ENCODE data around the gene NR2F1-AS1.
"Not testable (repeated sequence)": the region's sequence is repeated elsewhere in the genome, so short reads cannot be mapped to it uniquely, and the experiment has no call there.

NR2F1-AS1 gene

GRCh38 chr5:93401634-93402213, 179.3 kb downstream of the NR2F1-AS1 start:
- POLR2A ChIA-PET: no interaction called here
- no peak for DNase-seq (ENCODE audit: extremely low spot score)
- TF ChIP-seq ELF4 (IDR thresholded peaks at IDR 0.05) (no peak), SUZ12 (IDR thresholded peaks at IDR 0.05) (no peak), BHLHE40 (IDR thresholded peaks at IDR 0.05; ENCODE audit: borderline replicate concordance) (no peak), FOXK2 (IDR thresholded peaks at IDR 0.05) (no peak), ZNF384 (IDR thresholded peaks at IDR 0.05) (no peak), ARNT (IDR thresholded peaks at IDR 0.05) (no peak), FOXM1 (IDR thresholded peaks at IDR 0.05; ENCODE audit: borderline replicate concordance) (no peak), NFRKB (IDR thresholded peaks at IDR 0.05) (no peak), TARDBP (IDR thresholded peaks at IDR 0.05) (no peak), HDGF (IDR thresholded peaks at IDR 0.05; ENCODE audit: borderline replicate concordance) (no peak), CTBP1 (IDR thresholded peaks at IDR 0.05; ENCODE audit: borderline replicate concordance) (no peak), LEF1 (IDR thresholded peaks at IDR 0.05; ENCODE audit: borderline replicate concordance) (no peak)
- TF ChIP-seq, protein P1, sequence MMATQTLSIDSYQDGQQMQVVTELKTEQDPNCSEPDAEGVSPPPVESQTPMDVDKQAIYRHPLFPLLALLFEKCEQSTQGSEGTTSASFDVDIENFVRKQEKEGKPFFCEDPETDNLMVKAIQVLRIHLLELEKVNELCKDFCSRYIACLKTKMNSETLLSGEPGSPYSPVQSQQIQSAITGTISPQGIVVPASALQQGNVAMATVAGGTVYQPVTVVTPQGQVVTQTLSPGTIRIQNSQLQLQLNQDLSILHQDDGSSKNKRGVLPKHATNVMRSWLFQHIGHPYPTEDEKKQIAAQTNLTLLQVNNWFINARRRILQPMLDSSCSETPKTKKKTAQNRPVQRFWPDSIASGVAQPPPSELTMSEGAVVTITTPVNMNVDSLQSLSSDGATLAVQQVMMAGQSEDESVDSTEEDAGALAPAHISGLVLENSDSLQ (IDR thresholded peaks at IDR 0.05): no peak
- CTCF ChIA-PET: interaction anchor here (0.6 kb wide), 1 partner anchor 1186 kb away, joined by 6 read pairs; no protein-coding TSS in a partner anchor

DNA sequence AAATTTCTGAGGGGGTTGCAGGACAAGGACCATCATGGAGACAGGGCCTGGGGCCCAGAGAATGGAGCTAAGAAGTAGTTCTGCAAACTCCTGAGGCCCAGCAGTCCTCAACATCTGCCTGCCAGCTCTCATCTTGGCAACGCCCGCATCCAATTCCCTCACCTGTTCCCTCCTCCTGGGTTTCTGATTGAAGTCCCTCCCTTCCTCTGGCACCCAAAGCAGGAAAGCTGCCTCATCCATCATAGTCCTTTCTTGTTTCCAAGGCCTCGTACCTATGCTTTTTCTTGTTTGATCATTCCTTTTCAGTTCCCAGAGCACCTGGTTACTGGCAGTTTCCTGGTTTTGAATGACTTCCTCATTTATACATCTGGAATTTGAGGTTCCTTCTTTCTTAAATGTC, 181.3 kb downstream of the NR2F1-AS1 start:
- CTCF ChIA-PET: interaction anchor here (1.1 kb wide), 1 partner anchor 162 kb away, joined by 3 read pairs; no protein-coding TSS in a partner anchor
- POLR2A ChIA-PET: no interaction called here
- no peak for DNase-seq (ENCODE audit: extremely low spot score)

GRCh38 chr5:93395971-93396379, 185.0 kb downstream of the NR2F1-AS1 start:
- CTCF ChIA-PET: no interaction called here
- DNase-seq (ENCODE audit: extremely low spot score): no peak
- TF ChIP-seq ARNT (IDR thresholded peaks at IDR 0.05): no peak
- no peak for TF ChIP-seq SUZ12 (IDR thresholded peaks at IDR 0.05)
- TF ChIP-seq ZNF384 (IDR thresholded peaks at IDR 0.05): no peak
- TF ChIP-seq L3MBTL2 (conservative IDR thresholded peaks at IDR 0.05): no peak
- TF ChIP-seq FOXM1 (IDR thresholded peaks at IDR 0.05; ENCODE audit: borderline replicate concordance): no peak
- no peak for TF ChIP-seq TARDBP (IDR thresholded peaks at IDR 0.05)
- TF ChIP-seq FOXK2 (IDR thresholded peaks at IDR 0.05): no peak
- no peak for TF ChIP-seq SP1 (IDR thresholded peaks at IDR 0.05)
- TF ChIP-seq, protein P1 (IDR thresholded peaks at IDR 0.05): no peak
- no peak for TF ChIP-seq FOXA1 (IDR thresholded peaks at IDR 0.05)
- no peak for TF ChIP-seq ELF4 (IDR thresholded peaks at IDR 0.05)
- no peak for TF ChIP-seq NFRKB (IDR thresholded peaks at IDR 0.05)
- no peak for TF ChIP-seq LEF1 (IDR thresholded peaks at IDR 0.05; ENCODE audit: borderline replicate concordance)
- no peak for TF ChIP-seq HDGF (IDR thresholded peaks at IDR 0.05; ENCODE audit: borderline replicate concordance)
- no peak for TF ChIP-seq CTBP1 (IDR thresholded peaks at IDR 0.05; ENCODE audit: borderline replicate concordance)
- TF ChIP-seq BHLHE40 (IDR thresholded peaks at IDR 0.05; ENCODE audit: borderline replicate concordance): no peak
- POLR2A ChIA-PET: no interaction called here

More for the DNA sequence above, 181.3 kb downstream of the NR2F1-AS1 start:
- TF ChIP-seq NFRKB (IDR thresholded peaks at IDR 0.05) (no peak), ELF4 (IDR thresholded peaks at IDR 0.05) (no peak), TARDBP (IDR thresholded peaks at IDR 0.05) (no peak), SUZ12 (IDR thresholded peaks at IDR 0.05) (no peak), SP1 (IDR thresholded peaks at IDR 0.05) (no peak), CTBP1 (IDR thresholded peaks at IDR 0.05; ENCODE audit: borderline replicate concordance) (no peak), FOXA1 (IDR thresholded peaks at IDR 0.05) (no peak), LEF1 (IDR thresholded peaks at IDR 0.05; ENCODE audit: borderline replicate concordance) (no peak), HDGF (IDR thresholded peaks at IDR 0.05; ENCODE audit: borderline replicate concordance) (no peak), FOXK2 (IDR thresholded peaks at IDR 0.05) (no peak), L3MBTL2 (conservative IDR thresholded peaks at IDR 0.05) (no peak), ARNT (IDR thresholded peaks at IDR 0.05) (no peak), FOXM1 (IDR thresholded peaks at IDR 0.05; ENCODE audit: borderline replicate concordance) (no peak), ZNF384 (IDR thresholded peaks at IDR 0.05) (no peak), BHLHE40 (IDR thresholded peaks at IDR 0.05; ENCODE audit: borderline replicate concordance) (no peak)
- TF ChIP-seq, protein P1 (IDR thresholded peaks at IDR 0.05): no peak

- POLR2A ChIA-PET: no interaction called here
- CTCF ChIA-PET: no interaction called here
- TF ChIP-seq TARDBP (IDR thresholded peaks at IDR 0.05) (no peak), CTBP1 (IDR thresholded peaks at IDR 0.05; ENCODE audit: borderline replicate concordance) (no peak), L3MBTL2 (conservative IDR thresholded peaks at IDR 0.05) (no peak), SUZ12 (IDR thresholded peaks at IDR 0.05) (no peak), FOXA1 (IDR thresholded peaks at IDR 0.05) (no peak), ZNF384 (IDR thresholded peaks at IDR 0.05) (no peak), HDGF (IDR thresholded peaks at IDR 0.05; ENCODE audit: borderline replicate concordance) (no peak)
- TF ChIP-seq, protein P1 (IDR thresholded peaks at IDR 0.05): no peak
- no peak for DNase-seq (ENCODE audit: extremely low spot score)
These were observed 186.0 kb downstream of the NR2F1-AS1 start for GRCh38 chr5:93395010-93395409.

- CTCF ChIA-PET: no interaction called here
- POLR2A ChIA-PET: no interaction called here
- no peak for DNase-seq (ENCODE audit: extremely low spot score)
- no peak for TF ChIP-seq ARNT (IDR thresholded peaks at IDR 0.05)
- TF ChIP-seq SP1 (IDR thresholded peaks at IDR 0.05): no peak
These were observed 186.7 kb downstream of the NR2F1-AS1 start for GRCh38 chr5:93394301-93394700.

DNA sequence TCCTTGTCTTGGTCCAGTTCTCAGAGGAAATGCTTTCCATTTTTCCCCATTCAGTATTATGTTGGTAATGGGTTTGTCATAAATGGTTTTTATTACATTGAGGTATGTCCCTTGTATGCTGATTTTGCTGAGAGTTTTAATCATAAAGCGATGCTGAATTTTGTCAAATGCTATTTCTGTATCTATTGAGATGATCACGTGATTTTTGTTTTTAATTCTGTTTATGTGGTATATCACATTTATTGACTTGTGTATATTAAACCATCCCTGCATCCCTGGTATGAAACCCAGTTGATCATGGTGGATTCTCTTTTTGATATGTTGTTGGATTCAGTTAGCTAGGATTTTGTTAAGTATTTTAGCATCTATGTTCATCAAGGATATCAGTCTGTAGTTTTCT, 189.8 kb downstream of the NR2F1-AS1 start:
- POLR2A ChIA-PET; DNase-seq (ENCODE audit: extremely low spot score); CTCF ChIA-PET: not testable (repeated sequence)
